H1 (cell line): ENCODE data around the gene MYH9. TPM values are rescaled to one million over a fixed set of nuclear protein-coding genes. Genes with fewer than 3 reads are reported as not detected.

ENCODE experiments used
- CTCF ChIA-PET: fragments of 300-600 bp; sonication (Branson Sonifier 250); formaldehyde crosslinking; loops from one replicate; lab custom pipeline; 2021; ENCODE audit not compliant: partially characterized antibody; lab: Charles Lee
- POLR2A ChIA-PET: fragments of 300-600 bp; sonication (Branson Sonifier 250); formaldehyde crosslinking; loops from one replicate; lab custom pipeline; 2021; ENCODE audit warnings: inconsistent platforms; ENCODE audit not compliant: partially characterized antibody; lab: Charles Lee
- DNase-seq, 2 experiments: peaks; one replicate each; pipeline versions ENCODE4 v3.0.0 to v3.0.0-alpha.2; 2010 to 2022; ENCODE audit warnings: low spot score in 2 of 2, low read depth in 1 of 2, mixed read lengths in 1 of 2
- FAIRE-seq: peaks from 2 replicates; lab custom pipeline; 2011; peaks lifted over from hg19 to GRCh38; lab: Jason Lieb, UNC
- H2AFZ ChIP-seq: 2 replicates; pipeline ENCODE4 v1.8.1; 2012; ENCODE audit warnings: low read length, inconsistent platforms
- H2AK5ac ChIP-seq: 2 replicates; pipeline ENCODE4 v1.6.1; 2013; ENCODE audit warnings: low read depth, low read length
- H2BK120ac ChIP-seq: replicated peaks from 2 replicates; pipeline ENCODE3; 2013; ENCODE audit warnings: low read depth, low read length, inconsistent platforms
- H2BK12ac ChIP-seq: 2 replicates; pipeline ENCODE4 v1.6.1; 2013; ENCODE audit warnings: low read depth, low read length
- H2BK15ac ChIP-seq: 2 replicates; pipeline ENCODE4 v1.6.1; 2013; ENCODE audit warnings: low read length
- H2BK20ac ChIP-seq: 2 replicates; pipeline ENCODE4 v1.6.1; 2013; ENCODE audit warnings: low read length
- H2BK5ac ChIP-seq: 2 replicates; pipeline ENCODE4 v1.6.1; 2013; ENCODE audit warnings: low read depth, low read length
- H3K14ac ChIP-seq: 2 replicates; pipeline ENCODE4 v1.6.1; 2013; ENCODE audit warnings: inconsistent platforms; ENCODE audit not compliant: insufficient read length
- H3K18ac ChIP-seq: 2 replicates; pipeline ENCODE4 v1.6.1; 2013; ENCODE audit warnings: low read length; ENCODE audit errors: extremely low read depth
- H3K23ac ChIP-seq: 2 replicates; pipeline ENCODE4 v1.6.1; 2013; ENCODE audit warnings: inconsistent platforms; ENCODE audit not compliant: insufficient read length
- H3K23me2 ChIP-seq: 2 replicates; pipeline ENCODE4 v1.6.1; 2013; ENCODE audit warnings: low read depth, low read length
- H3K27ac ChIP-seq: 2 replicates; pipeline ENCODE4 v1.6.1; 2011; ENCODE audit warnings: low read depth, low read length, inconsistent platforms
- H3K27me3 ChIP-seq, 4 experiments: replicated peaks in 1 of 4; 1 replicate in 1 of 4; 2 replicates in 3 of 4; pipeline versions ENCODE4 v1.6.1 to v1.8.1; 2011 to 2013; ENCODE audit warnings: low read length in 3 of 4, mild to moderate bottlenecking in 3 of 4, inconsistent platforms in 2 of 4, mixed read lengths in 2 of 4, moderate library complexity in 1 of 4; ENCODE audit not compliant: control insufficient read depth in 3 of 4, insufficient read depth in 3 of 4; ENCODE audit errors: extremely low read depth in 1 of 4
- H3K36me3 ChIP-seq, 4 experiments: 2 replicates each; pipeline versions ENCODE4 v1.6.1 to v1.8.1; 2011 to 2013; ENCODE audit warnings: mild to moderate bottlenecking in 4 of 4, low read length in 3 of 4, moderate library complexity in 2 of 4, control low read depth in 1 of 4, inconsistent platforms in 1 of 4; ENCODE audit not compliant: insufficient read depth in 4 of 4, control insufficient read depth in 2 of 4
- H3K4ac ChIP-seq: replicated peaks from 2 replicates; pipeline ENCODE3; 2013; ENCODE audit warnings: low read length, low read depth, mixed read lengths, inconsistent platforms; ENCODE audit not compliant: insufficient read length
- H3K4me1 ChIP-seq, 4 experiments: replicated peaks in 1 of 4; 1 replicate in 1 of 4; 2 replicates in 3 of 4; pipeline versions ENCODE4 v1.6.1 to v1.8.1; 2011 to 2013; ENCODE audit warnings: low read length in 3 of 4, inconsistent platforms in 2 of 4, mixed read lengths in 1 of 4; ENCODE audit not compliant: insufficient read depth in 4 of 4, control insufficient read depth in 3 of 4
- H3K4me2 ChIP-seq, 2 experiments: 2 replicates each; pipeline versions ENCODE4 v1.6.1 to v1.8.1; 2011 to 2013; ENCODE audit warnings: low read depth in 2 of 2, low read length in 2 of 2, control low read depth in 1 of 2, inconsistent platforms in 1 of 2, mild to moderate bottlenecking in 1 of 2; ENCODE audit not compliant: insufficient read depth in 1 of 2
- H3K4me3 ChIP-seq, 4 experiments: fragments of 200-600, 300-600 bp in 1 of 4; sonication (generic), shearing (Covaris generic), sonication (Bioruptor Twin) in 1 of 4; 2 replicates each; pipeline versions ENCODE4 v1.5.1 to v1.8.1; 2011 to 2016; ENCODE audit warnings: low read length in 4 of 4, low read depth in 3 of 4, control low read depth in 2 of 4, inconsistent platforms in 2 of 4, mild to moderate bottlenecking in 2 of 4, mixed read lengths in 1 of 4, moderate library complexity in 1 of 4; ENCODE audit not compliant: insufficient read depth in 2 of 4; ENCODE audit errors: extremely low read depth in 1 of 4
- H3K56ac ChIP-seq: replicated peaks from 2 replicates; pipeline ENCODE3; 2013; ENCODE audit warnings: low read depth, mild to moderate bottlenecking, mixed read lengths, low read length, inconsistent platforms; ENCODE audit not compliant: insufficient read length
- H3K79me1 ChIP-seq: 2 replicates; pipeline ENCODE4 v1.6.1; 2013; ENCODE audit warnings: low read depth, low read length, control low read depth
- H3K79me2 ChIP-seq, 2 experiments: 2 replicates each; pipeline versions ENCODE4 v1.6.1 to v1.8.1; 2012 to 2013; ENCODE audit warnings: low read length in 2 of 2, mild to moderate bottlenecking in 2 of 2, inconsistent platforms in 1 of 2; ENCODE audit not compliant: insufficient read depth in 2 of 2, control insufficient read depth in 1 of 2
- H3K9ac ChIP-seq, 4 experiments: replicated peaks in 1 of 4; 1 replicate in 1 of 4; 2 replicates in 3 of 4; pipeline versions ENCODE4 v1.6.1 to v1.8.1; 2011 to 2013; ENCODE audit warnings: low read depth in 3 of 4, low read length in 3 of 4, control low read depth in 2 of 4, mild to moderate bottlenecking in 2 of 4, moderate library complexity in 2 of 4, inconsistent platforms in 1 of 4; ENCODE audit errors: extremely low read depth in 1 of 4
- H3K9me3 ChIP-seq, 2 experiments: 2 replicates each; pipeline versions ENCODE4 v1.6.1 to v1.8.1; 2012 to 2013; ENCODE audit warnings: mild to moderate bottlenecking in 2 of 2, moderate library complexity in 2 of 2, control low read depth in 1 of 2, inconsistent platforms in 1 of 2, low read depth in 1 of 2, low read length in 1 of 2, mixed read lengths in 1 of 2; ENCODE audit not compliant: insufficient read depth in 2 of 2
- H4K20me1 ChIP-seq, 2 experiments: replicated peaks in 1 of 2; 2 replicates each; pipeline versions ENCODE3 to v1.8.1; 2011 to 2013; ENCODE audit warnings: inconsistent platforms in 2 of 2, low read length in 2 of 2, mild to moderate bottlenecking in 1 of 2; ENCODE audit not compliant: insufficient read depth in 2 of 2, control insufficient read depth in 1 of 2
- H4K5ac ChIP-seq: 2 replicates; pipeline ENCODE4 v1.6.1; 2013; ENCODE audit warnings: low read length, low read depth, mixed read lengths, inconsistent platforms; ENCODE audit not compliant: insufficient read length
- H4K8ac ChIP-seq: 2 replicates; pipeline ENCODE4 v1.8.0; 2013; ENCODE audit warnings: mild to moderate bottlenecking, moderate library complexity, low read length, inconsistent platforms; ENCODE audit not compliant: insufficient read depth; ENCODE audit errors: extremely low read depth
- H4K91ac ChIP-seq: replicated peaks from 2 replicates; pipeline ENCODE3; 2013; ENCODE audit warnings: low read length, mixed read lengths, inconsistent platforms; ENCODE audit not compliant: insufficient read length
- CHD1 ChIP-seq: IDR thresholded peaks from 2 replicates; pipeline ENCODE4 v1.6.1; 2012; ENCODE audit warnings: low read depth, low read length, improper control_type of control experiment
- EGR1 ChIP-seq: IDR thresholded peaks from 2 replicates; pipeline ENCODE4 v1.6.1; 2011; ENCODE audit warnings: low read depth, low read length, borderline replicate concordance
- MAFK ChIP-seq: IDR thresholded peaks from 2 replicates; pipeline ENCODE4 v1.6.1; 2012; ENCODE audit warnings: low read depth, mild to moderate bottlenecking, improper control_type of control experiment, low read length
- POLR2AphosphoS5 ChIP-seq: IDR thresholded peaks from 2 replicates; pipeline ENCODE4 v1.6.1; 2011; ENCODE audit warnings: low read depth, low read length
- WGBS, 2 experiments: shearing (Covaris generic) in 1 of 2; methylation state at CpG; one replicate each; pipeline versions ENCODE4 v1.1.6 to v1.1.7; 2013 to 2015; ENCODE audit warnings: low lambda C conversion rate in 2 of 2, mixed read lengths in 2 of 2, inconsistent platforms in 1 of 2, low coverage in 1 of 2, missing lambda C conversion rate in 1 of 2; ENCODE audit not compliant: insufficient replicate concordance in 2 of 2, insufficient coverage in 1 of 2, insufficient read length in 1 of 2; ENCODE audit errors: extremely low coverage in 1 of 2, missing lambda C conversion rate in 1 of 2; 5-methylcytosine and 5-hydroxymethylcytosine counted together
- polyA plus RNA-seq, 7 experiments: library from polyadenylated mRNA; depleted of rRNA in 3 of 7; stranded (reverse) in 5 of 7; unstranded in 2 of 7; fragments of >200 nt in 5 of 7; fragments of 200-250 nt in 2 of 7; gene quantifications; 1 replicate in 5 of 7; 2 replicates in 1 of 7; 4 replicates in 1 of 7; pipeline versions ENCODE4 v1.2.1 to v1.2.3, GENCODE V29; 2011 to 2013; ENCODE audit warnings: missing spikeins in 2 of 7, mixed read lengths in 2 of 7
- total RNA-seq: library from RNA; stranded (reverse); fragmentation: NEBNext Ultra II Directional; extraction: Animal tissue kit (Norgen Biotek cat#: 25700); gene quantifications from 2 replicates; pipeline ENCODE4 v1.2.1, GENCODE V29; 2021
- TF ChIP-seq, protein P1 (sequence below): IDR thresholded peaks from 2 replicates; pipeline ENCODE4 v1.6.1; 2011; ENCODE audit warnings: low read depth, mild to moderate bottlenecking, low read length; ENCODE audit not compliant: insufficient read depth

Gene MYH9
- total and polyA plus RNA-seq, 2 of the 8 experiments (the other 6 are each of a cell fraction or from before 2014, with no cell fraction given), result 24.9 to 322 TPM

GRCh38 chr22:36375071-36375980, 12.4 kb downstream of the MYH9 start:
- no peak overlapping the region for H2AK5ac ChIP-seq
- H3K27me3 ChIP-seq, result no peaks in the 10 kb centered on the region
- no peaks in the 10 kb centered on the region for H3K23me2 ChIP-seq
- H4K20me1 ChIP-seq, result peaks cover 11 to 20% of the 10 kb centered on the region in 2 experiments
- H3K23ac ChIP-seq, result no peak overlapping the region
- ChIA-PET POLR2A (interaction anchor here (0.5 to 19.2 kb wide), 6 partner anchors 10 to 457 kb away, joined by 3 to 263 read pairs (median 3); partner anchors contain the start of genes MYH9 and TXN2), CTCF (interaction anchor here (0.7 to 1.7 kb wide), 4 partner anchors 8 to 80 kb away, joined by 3 read pairs; no protein-coding TSS in a partner anchor)
- no peaks in the 10 kb centered on the region for H3K36me3 ChIP-seq
- H3K79me2 ChIP-seq, result peaks cover 21 to 98% of the 10 kb centered on the region in 2 experiments
- H2BK20ac ChIP-seq, result no peak overlapping the region
- no peak overlapping the region for H4K5ac ChIP-seq
- peak overlapping the region; percentile 23; the same call in 1 of the 2 replicates for H4K8ac ChIP-seq
- no peak for FAIRE-seq
- peaks cover 5 to 26% (median 16%) of the 10 kb centered on the region in 4 experiments for H3K4me1 ChIP-seq
- no peak overlapping the region for H2AFZ ChIP-seq
- no peak overlapping the region for H3K56ac ChIP-seq
- DNase-seq, result no peak
- no peak overlapping the region for H3K4me2 ChIP-seq
- H3K9ac ChIP-seq, result no peak overlapping the region
- peak overlapping the region; percentile 24 for H3K18ac ChIP-seq
- H3K4ac ChIP-seq, result no peak overlapping the region
- H2BK15ac ChIP-seq, result peak overlapping the region; percentile 31; the same call in 1 of the 2 replicates
- peak overlapping the region; percentile 38; the same call in 1 of the 2 replicates for H3K27ac ChIP-seq
- 0 out of 2 replicates have a peak overlapping the region, but pooled peaks have one; percentile 27 for H2BK12ac ChIP-seq
- no peaks in the 10 kb centered on the region for H3K9me3 ChIP-seq
- peaks cover 11% of the 10 kb centered on the region for H3K79me1 ChIP-seq
- H3K14ac ChIP-seq, result no peak overlapping the region
- no peak overlapping the region for H4K91ac ChIP-seq
- no peak overlapping the region for H2BK120ac ChIP-seq
- peak overlapping the region; percentile 77 for H2BK5ac ChIP-seq
- TF ChIP-seq POLR2AphosphoS5, result 0 out of 2 replicates have a peak, but pooled peaks have one; percentile 33
- no peak for TF ChIP-seq CHD1
- TF ChIP-seq, protein P1, sequence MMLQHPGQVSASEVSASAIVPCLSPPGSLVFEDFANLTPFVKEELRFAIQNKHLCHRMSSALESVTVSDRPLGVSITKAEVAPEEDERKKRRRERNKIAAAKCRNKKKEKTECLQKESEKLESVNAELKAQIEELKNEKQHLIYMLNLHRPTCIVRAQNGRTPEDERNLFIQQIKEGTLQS, result no peak
- no peak for TF ChIP-seq EGR1
- no peak for TF ChIP-seq MAFK
- H3K4me3 ChIP-seq, result no peak overlapping the region
- 90% methylated on average over 9 of the region's 9 CpGs; no CpG with 5 or more reads in 1 of the 2 experiments for WGBS, 2 experiments
